HG02938 (cell line): ENCODE measurements around the gene COQ9.
"Not testable (repeated sequence)": the region's sequence is repeated elsewhere in the genome, so short reads cannot be mapped to it uniquely, and the experiment has no call there.

ENCODE experiments used
- ATAC-seq: cut with Tn5 transposase; IDR thresholded peaks from one replicate; pipeline ENCODE4 v1.9.1; 2021; ENCODE audit warnings: mild to moderate bottlenecking, moderate library complexity; ENCODE audit not compliant: unreplicated experiment

COQ9 gene, protein sequence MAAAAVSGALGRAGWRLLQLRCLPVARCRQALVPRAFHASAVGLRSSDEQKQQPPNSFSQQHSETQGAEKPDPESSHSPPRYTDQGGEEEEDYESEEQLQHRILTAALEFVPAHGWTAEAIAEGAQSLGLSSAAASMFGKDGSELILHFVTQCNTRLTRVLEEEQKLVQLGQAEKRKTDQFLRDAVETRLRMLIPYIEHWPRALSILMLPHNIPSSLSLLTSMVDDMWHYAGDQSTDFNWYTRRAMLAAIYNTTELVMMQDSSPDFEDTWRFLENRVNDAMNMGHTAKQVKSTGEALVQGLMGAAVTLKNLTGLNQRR

DNA sequence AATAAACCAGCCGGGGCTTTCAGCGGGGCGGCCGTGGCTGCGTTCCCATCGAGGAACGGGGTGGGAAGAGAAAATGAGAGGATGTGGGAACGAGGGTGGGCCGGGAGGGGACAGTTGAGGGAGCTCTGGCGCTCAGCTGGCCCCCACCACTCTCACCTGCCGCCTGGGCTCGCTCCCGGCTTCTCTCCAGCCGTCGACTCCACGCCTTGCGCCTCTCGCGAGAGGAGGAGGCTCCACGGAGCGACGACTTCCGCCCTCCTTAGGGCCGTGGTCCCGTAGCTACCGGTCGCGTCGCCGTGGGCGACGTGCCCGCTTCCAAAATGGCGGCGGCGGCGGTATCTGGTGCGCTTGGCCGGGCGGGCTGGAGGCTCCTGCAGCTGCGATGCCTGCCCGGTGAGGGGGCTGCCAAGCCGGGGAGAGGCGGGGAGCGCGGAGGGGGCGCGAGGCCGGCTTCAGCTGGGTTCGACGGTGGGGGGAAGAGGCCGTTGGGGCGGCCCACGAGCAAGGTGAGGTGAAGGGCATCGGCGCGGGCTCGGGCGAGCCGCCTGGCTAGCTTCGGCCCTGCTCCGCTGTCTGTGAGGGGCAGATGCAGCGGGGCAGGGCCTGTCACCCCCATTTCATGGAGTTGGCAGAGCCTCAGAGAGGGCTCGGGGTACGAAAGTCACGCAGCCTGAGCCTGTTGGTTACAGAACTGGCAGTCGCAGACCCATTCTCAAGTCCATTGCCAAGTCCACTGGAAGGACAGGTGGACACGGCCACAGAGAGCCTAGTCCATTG, at the start of gene COQ9, which contains the start of gene CIAPIN1:
Gene COQ9 (plus strand): TSS at position 294 of the 777 bp plus-strand sequence. CDS start 27 bp downstream, at position 321.
Gene CIAPIN1 (minus strand): TSS at position 200 of the 777 bp plus-strand sequence. CDS start 6,457 bp downstream, outside the sequence.
- peak; percentile 93 for ATAC-seq

DNA sequence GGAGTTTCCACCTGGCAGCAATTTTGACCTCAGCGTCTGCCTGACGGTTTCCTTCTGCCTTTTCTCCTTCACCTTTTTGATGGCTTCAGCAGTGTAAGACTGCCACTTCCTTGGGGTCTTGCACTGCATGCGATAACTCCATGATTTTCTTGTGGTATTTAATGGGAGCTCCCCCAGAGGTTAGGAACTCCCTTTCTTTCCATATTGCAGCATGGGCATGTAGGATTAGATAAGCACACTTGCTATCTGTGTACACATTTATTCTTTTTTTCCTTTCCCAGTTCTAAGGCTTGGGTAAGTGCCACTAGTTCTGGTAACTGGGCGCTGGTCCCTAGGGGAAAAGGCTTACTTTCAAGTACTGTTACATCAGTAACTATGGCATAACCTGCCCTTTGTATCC, 49.8 kb upstream of the COQ9 start:
- ATAC-seq = not testable (repeated sequence)

DNA sequence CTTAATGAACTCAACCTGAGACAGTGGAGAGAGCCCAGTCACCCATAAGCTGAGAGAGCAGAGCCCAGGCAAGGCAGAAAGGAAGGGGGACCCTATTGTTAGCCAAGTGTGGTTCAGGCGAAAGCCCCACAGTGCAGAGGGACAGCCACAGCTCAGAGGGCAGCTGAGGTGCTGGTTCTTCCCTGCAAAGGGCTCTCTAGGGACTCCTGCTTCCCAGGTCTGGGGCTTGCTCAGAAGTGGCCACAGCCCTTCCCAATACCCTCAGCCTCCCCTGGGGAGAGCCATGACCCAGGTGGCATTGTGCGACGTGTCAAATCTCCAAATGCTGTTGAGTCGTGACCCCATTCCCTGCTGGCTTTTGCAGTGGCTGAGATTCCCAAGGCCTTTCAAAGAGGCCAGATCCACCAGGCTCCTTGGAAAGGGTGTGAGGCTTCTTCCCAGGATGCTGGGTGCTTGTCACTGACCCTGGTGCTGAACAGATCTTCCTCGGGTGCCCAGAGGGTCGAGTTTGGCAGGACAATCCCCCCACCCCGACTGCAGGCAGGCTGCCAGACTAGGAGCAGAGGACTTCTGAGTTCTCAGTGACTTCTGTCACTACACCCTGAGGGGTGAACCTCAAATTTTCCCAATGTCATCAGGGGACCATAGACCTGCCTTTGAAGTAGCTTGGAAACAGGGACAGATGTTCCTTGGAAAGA, 45.2 kb upstream of the COQ9 start:
- ATAC-seq = no peak

DNA sequence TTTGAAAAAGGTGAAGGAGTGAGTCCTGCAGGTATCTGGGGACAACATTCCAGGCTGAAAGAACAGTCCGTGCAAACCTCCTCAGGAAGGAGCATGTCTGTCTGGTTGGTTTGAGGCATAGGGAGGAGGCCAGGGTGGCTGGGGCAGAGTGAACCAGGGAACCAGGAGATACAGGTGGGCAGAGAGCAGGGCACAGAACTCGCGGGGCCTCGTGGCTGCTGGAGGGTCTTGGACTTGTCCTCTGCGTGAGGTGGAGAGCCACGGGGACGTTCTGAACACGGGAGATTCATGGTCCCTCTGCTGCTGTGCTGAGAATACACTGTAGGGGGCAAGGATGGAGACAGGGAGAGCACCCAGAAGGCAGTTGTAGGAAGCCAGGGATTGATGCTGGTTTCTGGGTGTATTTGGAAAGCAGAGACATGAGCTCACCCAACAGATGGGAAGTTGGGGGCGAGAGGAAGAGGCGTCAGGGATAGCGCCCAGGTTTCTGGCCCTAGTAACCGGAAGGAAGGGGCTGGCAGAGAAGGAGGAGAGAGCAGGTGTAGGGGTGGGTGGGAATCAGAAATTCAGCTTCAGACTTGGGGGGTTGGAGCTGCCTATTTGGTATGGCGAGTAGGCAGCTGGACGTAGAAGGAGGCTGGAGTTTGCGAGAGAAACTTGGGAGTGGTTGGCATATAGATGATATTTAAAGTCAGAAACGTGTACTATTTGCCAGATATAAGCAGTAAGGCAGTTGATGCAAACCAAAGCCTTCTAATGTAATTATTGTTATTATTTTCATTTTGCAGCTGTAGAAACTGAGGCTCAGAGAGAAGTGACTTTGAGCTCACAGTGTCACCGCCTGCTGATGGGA, 43.1 kb upstream of the COQ9 start, which contains the start of gene CCL17:
Gene CCL17 (plus strand): TSS at position 803 of the 853 bp plus-strand sequence. CDS start 9,166 bp downstream, outside the sequence.
- no peak for ATAC-seq

DNA sequence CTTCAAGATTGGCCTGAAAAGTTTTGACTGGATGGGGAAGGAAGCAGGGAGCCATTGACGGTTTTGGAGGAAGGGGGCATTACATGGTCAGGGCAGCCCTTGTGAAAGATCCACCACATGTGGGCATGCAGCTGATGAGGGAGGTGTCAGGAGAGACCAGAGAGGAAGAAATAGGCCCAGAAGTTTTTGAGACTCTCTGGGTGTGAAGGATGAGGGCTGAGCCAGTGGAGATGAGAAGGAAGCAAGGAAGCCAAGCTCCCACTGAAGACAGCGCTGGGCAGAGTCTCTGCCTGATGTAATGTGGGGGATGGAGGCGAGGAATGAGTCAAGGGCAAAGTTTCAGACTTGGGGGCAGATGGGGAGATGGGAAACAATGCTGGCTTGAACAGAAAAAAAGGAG, 42.2 kb upstream of the COQ9 start:
- no peak for ATAC-seq

DNA sequence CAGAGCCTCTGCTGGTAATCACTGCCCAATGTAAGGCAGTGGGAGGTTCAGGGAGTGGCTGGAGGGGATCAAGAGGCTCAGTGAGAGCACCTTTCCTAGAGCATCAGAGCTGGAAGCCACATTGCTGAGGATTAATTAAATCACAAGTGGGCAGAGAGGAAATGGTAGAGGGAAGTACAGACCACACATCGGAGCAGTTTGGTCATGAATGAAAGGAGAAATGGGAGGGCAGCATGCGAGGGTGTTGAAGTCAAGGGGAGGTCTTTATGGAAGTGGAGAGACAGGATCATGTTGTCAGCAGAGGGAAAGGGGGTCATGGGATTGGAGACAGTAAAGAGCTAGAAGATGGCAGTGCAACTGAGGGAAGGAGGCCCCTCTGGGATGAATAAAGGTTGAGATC, 40.4 kb upstream of the COQ9 start:
- ATAC-seq = no peak

DNA sequence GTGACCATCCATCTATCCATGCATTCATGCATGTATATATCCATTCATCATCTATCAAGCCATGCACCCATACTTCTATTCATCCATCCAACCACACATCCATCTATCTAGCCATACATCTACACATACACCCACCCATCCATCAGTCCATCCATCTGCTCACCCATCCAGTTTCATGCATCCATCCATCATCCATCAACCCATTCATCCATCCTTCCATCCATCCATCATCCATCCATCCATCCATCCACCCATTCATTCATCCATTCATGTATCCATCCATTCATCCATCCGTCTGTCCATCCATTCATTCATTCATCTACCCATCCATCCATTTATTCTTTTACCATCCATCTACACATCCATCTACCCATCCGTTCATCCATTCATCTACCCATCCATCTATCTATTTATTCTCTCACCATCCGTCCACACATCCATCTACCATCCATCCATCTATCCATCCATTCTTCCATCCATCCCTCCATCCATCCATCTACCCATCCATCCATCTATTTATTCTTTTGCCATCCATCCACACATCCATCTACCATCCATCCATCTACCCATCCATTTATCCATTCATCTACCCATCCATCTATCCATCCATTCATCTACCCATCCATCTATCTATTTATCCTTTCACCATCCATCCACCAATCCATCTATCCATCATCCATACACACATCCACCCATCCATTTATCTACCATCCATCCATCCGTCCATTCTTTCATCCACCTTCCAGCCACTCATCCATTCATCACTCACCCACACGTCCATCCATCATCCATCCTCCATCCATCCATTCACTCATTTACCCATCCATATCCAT, 39.5 kb upstream of the COQ9 start:
- ATAC-seq = no peak

DNA sequence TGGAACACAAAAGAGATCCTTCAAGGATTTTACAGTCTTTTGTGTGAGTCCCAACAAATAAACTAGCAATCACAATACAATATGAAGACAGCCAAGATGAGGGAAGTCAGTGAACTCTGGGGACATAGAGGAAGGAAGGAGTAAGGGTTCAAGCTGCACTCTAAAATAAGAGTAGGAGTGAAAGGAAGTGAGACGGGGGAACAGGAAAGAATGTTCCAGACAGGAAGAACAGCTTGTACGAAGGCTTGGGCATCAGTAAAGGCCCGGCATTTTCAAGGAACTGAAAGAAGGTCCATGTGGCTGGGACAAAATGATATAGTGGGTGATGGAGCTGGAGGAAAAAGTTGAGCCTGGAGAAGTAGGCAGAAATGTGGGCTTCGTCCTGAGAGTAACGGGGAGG, 38.2 kb upstream of the COQ9 start:
- no peak for ATAC-seq

DNA sequence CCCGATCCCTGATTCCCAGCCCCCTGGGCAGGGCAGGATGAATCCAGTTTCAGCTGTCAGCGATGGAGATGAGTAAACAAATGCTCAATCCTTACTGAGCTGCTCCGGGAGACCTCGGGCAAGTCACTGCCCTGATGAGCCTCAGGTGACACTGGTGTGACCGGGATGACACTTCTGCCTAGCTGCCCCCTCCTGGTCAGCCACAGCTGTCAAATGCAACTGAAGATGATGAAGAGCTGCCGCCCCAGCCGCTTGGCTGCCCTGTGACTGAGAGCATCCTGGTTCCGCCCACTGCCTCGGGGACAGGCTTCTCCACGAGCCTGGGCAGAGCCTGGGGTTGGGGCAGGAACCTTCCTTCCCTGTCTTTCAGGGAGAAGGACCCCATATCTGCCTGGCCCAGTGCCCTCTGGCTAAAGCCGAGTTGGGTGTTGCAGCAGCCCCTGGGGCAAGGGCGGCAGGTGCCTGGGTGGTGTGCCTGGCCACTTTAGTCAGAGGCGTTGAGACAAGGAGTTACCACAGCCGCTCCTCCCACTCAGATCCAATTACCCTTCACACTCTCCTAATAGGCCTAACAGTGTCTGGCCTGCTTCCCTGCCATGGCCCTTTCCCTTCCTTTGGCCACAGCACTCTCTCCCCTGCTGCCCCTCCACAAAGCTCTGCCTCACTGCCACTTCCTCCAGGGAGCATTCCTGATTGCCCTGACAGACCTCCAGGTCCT, 37.2 kb upstream of the COQ9 start:
- ATAC-seq = no peak

DNA sequence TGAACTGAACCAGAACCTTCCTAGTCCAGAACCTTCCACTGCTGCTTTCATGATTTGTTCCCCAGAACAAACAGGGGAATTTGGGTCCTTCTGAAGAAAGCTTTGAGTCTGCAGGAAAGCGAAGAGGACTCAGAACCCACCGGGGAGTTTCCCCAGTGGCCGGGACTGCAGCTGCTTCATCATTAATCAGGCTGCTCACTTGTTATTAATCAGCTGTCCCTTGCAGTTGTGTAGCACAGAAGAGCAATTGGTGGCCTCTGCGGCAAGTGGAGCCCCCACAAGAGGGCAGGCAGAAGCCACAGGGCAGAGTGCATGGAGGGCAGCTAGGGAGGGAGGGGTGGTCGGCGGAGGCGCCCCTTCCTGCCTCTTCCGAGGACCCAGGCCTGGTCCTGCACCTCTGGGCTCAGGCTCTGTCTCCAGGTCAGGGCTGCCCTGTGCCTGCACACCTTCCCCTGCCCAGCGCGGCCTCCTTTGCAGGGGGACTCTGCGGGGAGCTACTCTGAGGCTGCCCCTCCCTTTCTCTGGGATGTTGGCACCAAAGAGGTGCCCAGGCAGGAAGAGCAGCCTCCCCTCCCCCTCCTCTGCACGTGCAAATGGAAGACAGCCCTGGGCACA, 35.8 kb upstream of the COQ9 start:
- ATAC-seq = no peak

DNA sequence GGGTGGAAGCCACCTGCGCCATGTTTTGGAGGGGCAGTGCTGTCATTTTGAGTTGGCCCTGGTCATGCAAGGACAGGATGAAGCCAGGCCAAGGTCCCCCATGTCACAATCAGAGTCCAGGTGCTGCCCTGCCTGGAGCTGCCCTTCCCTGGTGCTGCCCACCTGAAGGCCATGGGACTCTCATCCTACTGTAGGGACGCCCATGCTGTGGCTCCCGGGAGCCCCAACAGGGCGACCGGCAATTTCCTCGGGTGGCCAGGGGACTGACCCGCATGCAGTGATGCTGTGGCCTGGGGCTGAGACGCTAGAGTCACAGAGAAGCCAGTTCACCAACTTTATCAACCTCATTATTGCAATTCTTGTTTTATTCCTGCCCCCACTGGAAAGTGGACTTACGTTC, 34.7 kb upstream of the COQ9 start:
- no peak for ATAC-seq

DNA sequence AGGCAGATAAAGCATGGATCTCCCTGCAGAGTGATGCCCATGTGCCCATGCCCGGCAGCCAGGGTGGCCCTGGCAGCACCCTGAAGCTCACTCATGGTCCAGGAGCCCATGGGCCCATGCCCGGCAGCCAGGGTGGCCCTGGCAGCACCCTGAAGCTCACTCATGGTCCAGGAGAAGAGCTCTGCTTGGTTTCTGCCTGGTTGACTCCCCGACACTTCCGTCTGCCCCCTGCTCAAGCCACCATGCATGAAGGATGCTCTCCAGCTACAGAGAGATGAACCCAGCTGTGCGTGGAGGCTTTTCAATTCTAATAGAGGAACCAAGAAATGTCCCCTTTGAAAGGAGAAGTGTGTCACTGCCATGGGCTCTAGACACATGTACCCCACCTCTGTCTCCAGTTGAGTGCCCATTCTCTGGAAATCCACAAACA, 34.0 kb upstream of the COQ9 start:
- peak; percentile 74 for ATAC-seq

DNA sequence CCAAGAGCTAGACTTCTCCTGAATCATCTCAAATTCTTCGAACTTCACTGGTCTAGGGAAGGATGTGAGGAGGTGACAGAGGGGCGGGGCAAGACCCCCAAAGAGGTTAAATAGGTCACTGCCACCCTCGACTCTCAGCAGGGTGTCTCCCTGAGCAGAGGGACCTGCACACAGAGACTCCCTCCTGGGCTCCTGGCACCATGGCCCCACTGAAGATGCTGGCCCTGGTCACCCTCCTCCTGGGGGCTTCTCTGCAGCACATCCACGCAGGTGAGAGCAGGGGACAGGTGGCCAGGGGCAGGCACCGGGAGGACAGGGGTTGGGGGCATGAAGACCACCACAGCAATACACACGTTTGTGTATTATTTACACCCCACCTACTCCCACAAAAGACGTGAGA, 33.5 kb upstream of the COQ9 start:
- no peak for ATAC-seq

DNA sequence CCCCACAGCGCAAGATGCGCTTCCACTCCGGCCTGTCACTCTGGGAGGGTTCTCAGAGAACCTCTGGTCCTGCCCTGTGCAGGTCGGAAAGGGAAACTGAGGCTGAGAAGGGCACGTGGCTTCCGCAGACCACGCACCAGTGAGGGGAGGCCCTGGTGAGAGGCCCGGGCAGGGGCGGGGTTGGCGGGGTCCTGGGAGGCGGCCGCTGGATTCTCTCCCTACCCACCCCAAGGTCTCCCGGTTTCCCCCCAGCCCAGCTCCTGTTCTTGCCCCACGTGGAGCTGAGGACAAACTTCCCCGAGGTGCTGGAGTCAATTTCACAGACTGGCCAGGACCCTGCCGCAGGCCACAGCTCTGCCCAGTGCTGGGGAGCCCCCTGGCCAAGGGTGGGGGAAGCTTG, 31.2 kb upstream of the COQ9 start:
- no peak for ATAC-seq

DNA sequence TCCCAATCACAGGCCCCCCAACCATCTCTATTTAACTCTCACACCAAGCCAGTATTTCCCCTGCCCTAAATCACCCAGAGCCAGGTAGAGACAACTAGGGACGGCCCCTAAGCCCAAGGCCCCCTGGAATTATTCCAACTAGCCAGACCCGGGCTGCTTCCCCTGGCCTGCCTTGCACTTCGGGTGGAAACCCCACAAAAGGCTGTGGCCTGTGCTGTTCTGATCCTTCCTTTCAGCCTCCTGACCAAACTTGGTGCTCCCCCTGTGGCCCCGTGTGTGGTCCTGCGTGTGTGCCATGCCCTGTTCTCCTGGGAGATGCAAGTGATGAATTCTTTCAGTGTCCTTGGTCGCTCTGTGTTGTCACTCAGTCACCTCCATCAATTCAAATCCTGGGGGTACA, 27.8 kb upstream of the COQ9 start:
- no peak for ATAC-seq

DNA sequence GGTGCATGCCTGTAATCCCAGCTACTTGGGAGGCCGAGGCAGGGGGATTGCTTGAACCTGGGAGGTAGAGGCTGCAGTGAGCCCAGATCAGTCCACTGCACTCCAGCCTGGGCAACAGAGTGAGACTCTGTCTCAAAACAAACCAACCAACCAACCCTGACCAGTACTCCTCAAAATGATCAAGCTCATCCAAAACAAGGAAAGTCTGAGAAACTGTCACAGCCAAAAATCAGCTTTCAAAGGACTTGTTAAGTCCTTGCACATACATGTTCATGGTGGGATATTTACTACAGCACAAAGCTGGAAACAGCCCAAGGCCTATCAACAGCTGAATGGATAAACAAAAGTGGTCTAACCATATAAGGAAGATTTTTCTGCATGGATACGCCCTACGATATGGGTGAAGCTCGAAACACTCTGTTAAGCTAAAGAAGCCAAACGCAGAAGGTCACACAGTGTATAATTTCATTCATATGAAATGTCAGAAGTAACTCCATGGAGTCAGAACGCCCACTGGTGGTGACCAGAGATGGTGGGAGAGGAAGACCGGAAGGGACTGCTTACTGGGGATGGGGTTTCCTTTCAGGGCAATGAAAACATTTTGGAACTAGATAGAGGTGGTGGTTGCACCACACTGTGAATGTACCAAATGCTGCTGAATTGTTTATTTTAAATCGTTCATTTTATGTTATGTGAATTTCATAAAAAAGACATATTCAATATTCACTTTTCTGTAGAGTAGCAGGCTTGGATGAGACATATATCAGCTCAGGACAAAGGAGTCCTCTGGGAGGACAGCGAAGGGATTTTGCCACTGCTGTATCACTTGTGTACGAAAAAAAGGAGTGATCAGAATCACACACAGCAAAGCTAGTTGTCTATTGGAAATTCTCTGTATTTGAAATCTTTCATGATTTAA, 25.0 kb upstream of the COQ9 start:
- no peak for ATAC-seq

DNA sequence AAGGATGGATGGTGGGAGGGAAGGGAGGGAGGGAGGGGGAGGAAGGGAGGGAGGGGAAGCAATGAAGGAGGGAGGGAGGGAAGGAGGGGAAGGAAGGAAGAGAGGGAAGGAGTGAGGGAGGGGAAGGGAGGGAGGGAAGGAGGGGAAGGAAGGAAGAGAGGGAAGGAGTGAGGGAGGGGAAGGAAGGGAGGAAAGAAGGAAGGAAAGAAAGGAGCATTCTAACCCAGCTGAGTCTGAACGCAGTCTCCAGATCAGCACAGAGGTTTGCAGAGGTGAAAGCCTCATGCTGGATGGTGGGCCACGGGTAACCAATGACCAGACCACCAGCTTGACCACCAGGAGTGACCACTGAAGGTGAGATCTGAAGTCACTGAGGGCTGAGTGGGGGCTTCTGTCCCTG, 24.1 kb upstream of the COQ9 start:
- no peak for ATAC-seq

DNA sequence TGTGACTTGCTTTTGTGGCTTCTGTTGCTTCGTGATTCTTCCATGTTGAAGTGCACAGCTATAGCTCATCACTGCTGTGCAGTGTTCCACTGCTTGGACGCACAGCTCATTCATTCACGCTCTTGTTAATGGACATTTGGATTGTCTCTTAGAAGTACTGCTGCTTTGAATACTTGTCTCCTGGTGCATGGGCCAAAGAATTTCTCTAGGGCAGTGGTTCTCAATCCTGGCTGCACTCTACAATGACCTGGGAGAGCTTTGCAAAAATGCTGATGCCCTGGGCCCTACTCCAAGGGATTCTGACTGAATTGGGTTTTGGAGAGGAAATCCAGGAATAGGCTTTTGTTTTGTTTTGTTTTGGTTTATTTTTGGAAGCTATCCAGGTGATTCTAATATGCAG, 22.7 kb upstream of the COQ9 start:
- no peak for ATAC-seq
